Suprapubic skin (tissue), 4 donors: ENCODE results near the gene ELMO1. TPM values are rescaled to one million over a fixed set of nuclear protein-coding genes. Genes with fewer than 3 reads are reported as not detected.

Experiments
- DNase-seq, 2 donors: peaks; one replicate each; pipeline ENCODE4 v3.0.0-alpha.2; 2019; ENCODE audit warnings: low spot score in 2 of 2
- H3K27ac ChIP-seq: fragments of 200-600 bp; sonication (generic); one replicate; pipeline ENCODE4 v1.5.1; 2019
- H3K27me3 ChIP-seq: fragments of 200-600 bp; sonication (generic); one replicate; pipeline ENCODE4 v1.5.1; 2019
- H3K36me3 ChIP-seq: fragments of 200-600 bp; sonication (generic); one replicate; pipeline ENCODE4 v1.5.1; 2019
- H3K4me1 ChIP-seq: fragments of 200-600 bp; sonication (generic); one replicate; pipeline ENCODE4 v1.5.1; 2019
- H3K4me3 ChIP-seq: fragments of 200-600 bp; sonication (generic); one replicate; pipeline ENCODE4 v1.5.1; 2019; ENCODE audit warnings: mild to moderate bottlenecking
- H3K9me3 ChIP-seq: fragments of 200-600 bp; sonication (generic); one replicate; pipeline ENCODE4 v1.5.1; 2019
- CTCF ChIP-seq, 2 donors: fragments of 200-600 bp in 1 of 2; fragments of 450-650 bp in 1 of 2; sonication (generic) in 1 of 2; IDR thresholded peaks; one replicate each; pipeline ENCODE4 v1.5.1; 2016 to 2019; ENCODE audit warnings: antibody characterized with exemption in 2 of 2, mild to moderate bottlenecking in 1 of 2, moderate library complexity in 1 of 2
- EP300 ChIP-seq: sonication (generic); formaldehyde crosslinking; IDR thresholded peaks from one replicate; pipeline ENCODE4 v1.6.1; 2017; ENCODE audit warnings: antibody characterized with exemption
- POLR2A ChIP-seq, 2 donors: fragments of 450-650 bp; IDR thresholded peaks; one replicate each; pipeline ENCODE4 v1.6.1; 2017; ENCODE audit warnings: antibody characterized with exemption in 2 of 2, mild to moderate bottlenecking in 2 of 2, moderate library complexity in 2 of 2
- POLR2AphosphoS5 ChIP-seq, 3 donors: sonication (generic); formaldehyde crosslinking; IDR thresholded peaks; one replicate each; pipeline ENCODE4 v1.6.1; 2017; ENCODE audit warnings: antibody characterized with exemption in 3 of 3
- WGBS: methylation state at CpG from one replicate; pipeline ENCODE4 v1.1.5; 2018; 5-methylcytosine and 5-hydroxymethylcytosine counted together
- total RNA-seq, 4 donors: library from RNA; depleted of rRNA; stranded (reverse); fragments of >200 nt; gene quantifications; one replicate each; pipeline ENCODE4 v1.1.0, GENCODE V29; 2016

The ELMO1 gene
- total RNA-seq, 4 donors from 2014 or later = 9.8 to 49.6 (median 22.2) TPM

DNA sequence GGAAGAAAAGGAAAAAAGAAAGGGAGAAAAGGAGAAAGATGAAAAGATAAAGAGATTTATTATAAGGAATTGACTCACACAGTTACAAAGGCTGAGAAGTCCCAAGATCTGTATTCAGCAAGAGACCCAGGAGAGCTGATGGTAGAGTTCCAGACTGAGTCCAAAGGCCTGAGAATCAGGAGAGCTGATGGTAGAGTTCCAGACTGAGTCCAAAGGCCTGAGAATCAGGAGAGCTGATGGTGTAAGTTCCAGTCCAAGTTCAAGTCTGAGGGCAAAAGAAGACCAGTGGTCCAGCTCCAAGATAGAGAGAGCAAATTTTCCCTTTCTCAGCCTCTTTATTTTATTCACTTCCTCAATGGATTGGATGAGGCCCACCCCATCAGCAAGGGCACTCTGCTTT, 627.0 kb downstream of the ELMO1 start:
- Histone ChIP-seq H3K9me3 (no peaks in the 10 kb centered on the region), H3K4me1 (peaks cover 3% of the 10 kb centered on the region), H3K36me3 (no peaks in the 10 kb centered on the region), H3K27ac (no peak overlapping the region), H3K4me3 (no peak overlapping the region), H3K27me3 (no peaks in the 10 kb centered on the region)
- no peak for TF ChIP-seq POLR2AphosphoS5 (IDR thresholded peaks at IDR 0.05)
- TF ChIP-seq CTCF (IDR thresholded peaks at IDR 0.05) = no peak
- TF ChIP-seq POLR2A (IDR thresholded peaks at IDR 0.05) = no peak
- TF ChIP-seq EP300 = no peak
- DNase-seq = no peak

GRCh38 chr7:36820527-36821170, 628.0 kb downstream of the ELMO1 start:
- peaks cover 3% of the 10 kb centered on the region for H3K4me1 ChIP-seq
- H3K27ac ChIP-seq = no peak overlapping the region
- TF ChIP-seq POLR2AphosphoS5 (IDR thresholded peaks at IDR 0.05) = no peak
- no peak for TF ChIP-seq POLR2A (IDR thresholded peaks at IDR 0.05)
- no peak for TF ChIP-seq CTCF (IDR thresholded peaks at IDR 0.05)
- no peak for TF ChIP-seq EP300
- no peak overlapping the region for H3K4me3 ChIP-seq
- H3K27me3 ChIP-seq = no peaks in the 10 kb centered on the region
- no peaks in the 10 kb centered on the region for H3K9me3 ChIP-seq
- DNase-seq = no peak
- no peaks in the 10 kb centered on the region for H3K36me3 ChIP-seq

GRCh38 chr7:36819639-36820038, 629.0 kb downstream of the ELMO1 start:
- Histone ChIP-seq H3K27me3 (no peaks in the 10 kb centered on the region), H3K4me3 (no peak overlapping the region), H3K27ac (no peak overlapping the region), H3K4me1 (peaks cover 3% of the 10 kb centered on the region), H3K36me3 (no peaks in the 10 kb centered on the region), H3K9me3 (no peaks in the 10 kb centered on the region)
- WGBS = 74% methylated on average over 1 of the region's 1 CpG
- DNase-seq = no peak
- TF ChIP-seq EP300 (no peak), CTCF (IDR thresholded peaks at IDR 0.05) (no peak), POLR2A (IDR thresholded peaks at IDR 0.05) (no peak), POLR2AphosphoS5 (IDR thresholded peaks at IDR 0.05) (no peak)

DNA sequence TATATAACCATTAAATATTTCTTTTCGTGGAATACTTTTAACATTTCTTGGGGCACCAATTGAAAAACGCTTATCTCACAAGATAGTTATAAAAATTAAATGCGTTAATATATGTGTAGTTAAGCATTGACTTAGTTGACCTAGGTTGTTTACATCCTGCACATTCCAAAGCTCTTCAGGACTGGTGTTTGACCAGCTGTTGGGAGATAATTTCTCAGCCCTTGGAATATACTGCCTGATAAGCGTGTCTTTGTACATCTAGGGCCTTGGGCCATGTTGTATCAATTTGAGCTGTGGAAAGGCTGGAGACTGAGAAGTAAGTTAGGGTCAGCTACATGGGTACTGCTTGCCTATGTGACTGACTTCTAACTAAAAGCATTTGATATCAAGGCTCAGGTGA, 634.4 kb downstream of the ELMO1 start:
- TF ChIP-seq POLR2A (IDR thresholded peaks at IDR 0.05) (no peak), EP300 (no peak)
- H3K27me3 ChIP-seq = no peaks in the 10 kb centered on the region
- no peak for DNase-seq
- 90% methylated on average over 4 of the region's 4 CpGs for WGBS
- no peaks in the 10 kb centered on the region for H3K36me3 ChIP-seq
- H3K4me1 ChIP-seq = peaks cover 3% of the 10 kb centered on the region
- H3K9me3 ChIP-seq = no peaks in the 10 kb centered on the region
- H3K27ac ChIP-seq = no peak overlapping the region
- H3K4me3 ChIP-seq = no peak overlapping the region

DNA sequence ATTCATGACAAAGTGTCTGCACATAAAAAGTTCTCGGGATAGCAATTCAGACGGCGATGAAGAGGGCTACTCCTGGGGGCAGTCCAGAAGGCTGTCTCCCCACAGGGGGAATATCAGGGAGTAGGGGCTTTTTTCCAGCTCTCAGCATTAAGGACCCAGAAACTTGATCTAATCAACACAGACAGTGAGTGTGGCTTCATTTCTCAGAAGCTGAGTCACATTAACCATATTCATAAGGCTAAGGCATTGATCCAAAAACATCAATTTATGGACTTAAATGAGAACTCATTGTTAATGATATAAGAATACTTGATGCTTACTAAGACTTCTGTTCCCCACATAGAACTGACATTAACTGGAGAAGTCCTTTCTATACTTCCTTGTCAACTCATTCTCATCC, 636.9 kb downstream of the ELMO1 start:
- WGBS = 58% methylated on average over 3 of the region's 3 CpGs
- Histone ChIP-seq H3K27me3 (no peaks in the 10 kb centered on the region), H3K27ac (no peak overlapping the region), H3K4me1 (peaks cover 3% of the 10 kb centered on the region), H3K4me3 (no peak overlapping the region), H3K9me3 (no peaks in the 10 kb centered on the region), H3K36me3 (no peaks in the 10 kb centered on the region)
- no peak for TF ChIP-seq POLR2A (IDR thresholded peaks at IDR 0.05)
- TF ChIP-seq CTCF (IDR thresholded peaks at IDR 0.05) = no peak
- TF ChIP-seq EP300 = no peak
- no peak for TF ChIP-seq POLR2AphosphoS5 (IDR thresholded peaks at IDR 0.05)
- DNase-seq = no peak

DNA sequence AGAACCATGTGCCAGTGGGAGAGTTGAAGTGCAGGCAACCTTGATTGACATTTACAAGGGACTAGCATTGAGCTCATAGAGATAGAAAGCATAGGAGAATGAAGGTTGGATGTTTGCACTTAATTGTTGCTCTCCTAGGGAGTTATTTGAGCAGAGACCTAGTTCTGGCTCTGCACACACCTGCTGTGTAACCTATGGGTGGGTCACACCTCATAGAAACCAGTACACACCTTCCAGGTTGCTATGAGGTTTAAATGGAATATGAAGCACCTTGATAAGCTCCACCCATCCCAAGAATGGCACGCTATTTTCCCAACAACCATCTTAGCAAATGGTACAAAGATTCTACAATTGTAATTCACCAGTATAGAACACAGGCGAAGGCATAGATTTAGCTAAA, 638.2 kb downstream of the ELMO1 start:
- no peak overlapping the region for H3K4me3 ChIP-seq
- no peak for TF ChIP-seq POLR2A (IDR thresholded peaks at IDR 0.05)
- no peak for TF ChIP-seq EP300
- no peak for TF ChIP-seq POLR2AphosphoS5 (IDR thresholded peaks at IDR 0.05)
- no peak for TF ChIP-seq CTCF (IDR thresholded peaks at IDR 0.05)
- 44% methylated on average over 2 of the region's 2 CpGs for WGBS

More for the DNA sequence above, 638.2 kb downstream of the ELMO1 start:
- Histone ChIP-seq H3K27me3 (no peaks in the 10 kb centered on the region), H3K9me3 (no peaks in the 10 kb centered on the region), H3K27ac (no peak overlapping the region), H3K4me1 (peaks cover 3% of the 10 kb centered on the region), H3K36me3 (no peaks in the 10 kb centered on the region)
- no peak for DNase-seq
